B cell (primary cell): ENCODE data around the gene FBXW4. TPM values are rescaled to one million over a fixed set of nuclear protein-coding genes. Genes with fewer than 3 reads are reported as not detected.

ENCODE experiments used
- ATAC-seq: fragments of 200-7000 bp; cut with Tn5 transposase; one replicate; pipeline ENCODE4 v1.10.0; 2021; ENCODE audit warnings: low read depth, mild to moderate bottlenecking, moderate number of reproducible peaks, moderate library complexity
- CTCF ChIA-PET: fragments of 350-600 bp; sonication (Branson Sonifier 250); formaldehyde crosslinking; loops from one replicate; lab custom pipeline; 2021; ENCODE audit warnings: antibody characterized with exemption, inconsistent platforms; lab: Charles Lee
- POLR2A ChIA-PET: fragments of 350-600 bp; sonication (Branson Sonifier 250); formaldehyde crosslinking; loops from one replicate; lab custom pipeline; 2021; ENCODE audit warnings: antibody characterized with exemption; lab: Charles Lee
- DNase-seq: peaks from one replicate; pipeline ENCODE4 v3.0.0; 2013
- H2AFZ ChIP-seq: 2 replicates; pipeline ENCODE4 v1.6.1; 2012; ENCODE audit warnings: mild to moderate bottlenecking, low read depth, low read length; ENCODE audit not compliant: insufficient read depth, poor library complexity, severe bottlenecking
- H3K27ac ChIP-seq, 2 donors: 1 replicate in 1 of 2; 2 replicates in 1 of 2; pipeline ENCODE4 v1.5.1; 2012 to 2013; ENCODE audit warnings: low read length in 2 of 2, mild to moderate bottlenecking in 2 of 2, moderate library complexity in 1 of 2
- H3K27me3 ChIP-seq, 4 experiments: fragments of 200-600 bp in 1 of 4; sonication (generic) in 1 of 4; replicated peaks in 1 of 4; 1 replicate in 2 of 4; 2 replicates in 2 of 4; pipeline versions ENCODE4 v1.6.1 to v1.7.0; 2013 to 2016; ENCODE audit warnings: low read length in 3 of 4, mild to moderate bottlenecking in 2 of 4, mixed read lengths in 1 of 4, moderate library complexity in 1 of 4; ENCODE audit not compliant: insufficient read depth in 4 of 4, control insufficient read depth in 3 of 4; ENCODE audit errors: control extremely low read depth in 1 of 4
- H3K36me3 ChIP-seq, 2 experiments: replicated peaks in 1 of 2; 1 replicate in 1 of 2; 2 replicates in 1 of 2; pipeline versions ENCODE4 v1.6.1 to v1.7.1; 2013; ENCODE audit warnings: low read length in 1 of 2; ENCODE audit not compliant: insufficient read depth in 2 of 2, control insufficient read depth in 1 of 2; ENCODE audit errors: control extremely low read depth in 1 of 2, extremely low read depth in 1 of 2
- H3K4me1 ChIP-seq, 2 donors: fragments of 200-600 bp in 1 of 2; sonication (generic) in 1 of 2; 1 replicate in 1 of 2; 2 replicates in 1 of 2; pipeline versions ENCODE4 v1.5.1 to v1.6.1; 2013 to 2017; ENCODE audit warnings: low read length in 2 of 2; ENCODE audit not compliant: control insufficient read depth in 2 of 2, insufficient read depth in 2 of 2
- H3K4me2 ChIP-seq: replicated peaks from 2 replicates; pipeline ENCODE3; 2012; ENCODE audit warnings: mild to moderate bottlenecking, low read depth, low read length; ENCODE audit not compliant: poor library complexity, severe bottlenecking
- H3K4me3 ChIP-seq, 5 experiments: fragments of 200-600 bp in 1 of 5; sonication (generic) in 1 of 5; 1 replicate in 3 of 5; 2 replicates in 2 of 5; pipeline versions ENCODE4 v1.5.1 to v1.7.0; 2011 to 2016; ENCODE audit warnings: low read length in 4 of 5, mild to moderate bottlenecking in 4 of 5, low read depth in 2 of 5, control low read depth in 1 of 5, moderate library complexity in 1 of 5; ENCODE audit not compliant: insufficient read depth in 1 of 5; ENCODE audit errors: control extremely low read depth in 1 of 5, extremely low read depth in 1 of 5
- H3K79me2 ChIP-seq: fragments of 200-600 bp; sonication (generic); one replicate; pipeline ENCODE4 v1.6.0; 2016; ENCODE audit warnings: low read length; ENCODE audit not compliant: control insufficient read depth, insufficient read depth
- H3K9ac ChIP-seq: fragments of 200-600 bp; sonication (generic); 2 replicates; pipeline ENCODE4 v1.6.1; 2017; ENCODE audit warnings: mild to moderate bottlenecking, low read length, moderate library complexity
- H3K9me3 ChIP-seq, 3 donors: one replicate each; pipeline versions ENCODE4 v1.6.1 to v1.7.1; 2013; ENCODE audit warnings: low read length in 2 of 3; ENCODE audit not compliant: control insufficient read depth in 2 of 3, insufficient read depth in 1 of 3; ENCODE audit errors: control extremely low read depth in 1 of 3
- H4K20me1 ChIP-seq: 2 replicates; pipeline ENCODE4 v1.6.0; 2012; ENCODE audit warnings: mild to moderate bottlenecking, low read length; ENCODE audit not compliant: insufficient read depth, control insufficient read depth, poor library complexity, severe bottlenecking
- H3K27ac Mint-ChIP-seq: one replicate; pipeline ENCODE4 v1.8.0; 2021; ENCODE audit warnings: mixed read lengths
- H3K27me3 Mint-ChIP-seq: one replicate; pipeline ENCODE4 v1.8.0; 2021; ENCODE audit warnings: mixed read lengths
- H3K4me1 Mint-ChIP-seq: one replicate; pipeline ENCODE4 v1.8.0; 2021; ENCODE audit warnings: mixed read lengths
- H3K4me3 Mint-ChIP-seq: one replicate; pipeline ENCODE4 v1.8.0; 2021; ENCODE audit warnings: mixed read lengths
- H3K9me3 Mint-ChIP-seq: one replicate; pipeline ENCODE4 v1.8.0; 2022; ENCODE audit warnings: mixed read lengths; ENCODE audit not compliant: insufficient read depth
- CTCF ChIP-seq: fragments of 200-600 bp; IDR thresholded peaks from one replicate; pipeline ENCODE4 v1.8.0; 2022; ENCODE audit warnings: antibody characterized with exemption, mild to moderate bottlenecking
- EZH2 ChIP-seq: IDR thresholded peaks from 2 replicates; pipeline ENCODE4 v1.6.1; 2012; ENCODE audit warnings: borderline replicate concordance, low read depth, mild to moderate bottlenecking, moderate library complexity, low read length; ENCODE audit not compliant: insufficient read depth, poor library complexity, severe bottlenecking
- WGBS: methylation state at CpG from one replicate; pipeline ENCODE4 v1.1.5; 2013; ENCODE audit warnings: missing lambda C conversion rate; ENCODE audit not compliant: insufficient coverage; 5-methylcytosine and 5-hydroxymethylcytosine counted together
- intact Hi-C: fragments of 100-400 bp; cut with micrococcal nuclease; formaldehyde crosslinking; loops from one replicate; pipeline ENCODE4 v1.10.0; 2022
- polyA plus RNA-seq: library from polyadenylated mRNA; depleted of rRNA; stranded (reverse); fragments of >200 nt; gene quantifications from 2 replicates; pipeline ENCODE4 v1.2.3, GENCODE V29; 2012
- total RNA-seq, 2 donors: library from RNA; stranded (reverse); fragments of 120-200 nt in 1 of 2; gene quantifications; 1 replicate in 1 of 2; 2 replicates in 1 of 2; pipeline versions ENCODE4 v1.2.3 to v1.2.4, GENCODE V29; 2013 to 2022

FBXW4 gene
- total and polyA plus RNA-seq, 2 donors (not counting 1 experiment from before 2014, with no cell fraction given), result 72.9 to 99.6 TPM

GRCh38 chr10:101576211-101576863 is 118.6 kb downstream of the FBXW4 start:
- Histone ChIP-seq H3K4me3 (no peak overlapping the region), H3K4me1 (no peaks in the 10 kb centered on the region), H3K36me3 (peaks cover 0 to 18% of the 10 kb centered on the region in 2 experiments), H3K9ac (no peak overlapping the region), H4K20me1 (no peaks in the 10 kb centered on the region), H3K27ac (no peak overlapping the region), H3K4me2 (no peak overlapping the region), H2AFZ (no peak overlapping the region), H3K79me2 (no peaks in the 10 kb centered on the region), H3K27me3 (no peaks in the 10 kb centered on the region), H3K9me3 (peaks cover 0 to 9% (median 0%) of the 10 kb centered on the region in 3 donors)
- intact Hi-C loops, result no loop called here
- TF ChIP-seq CTCF (no peak), EZH2 (no peak)
- Mint-ChIP-seq H3K9me3 (no peaks in the 10 kb centered on the region), H3K4me3 (no peak overlapping the region), H3K27ac (no peak overlapping the region), H3K27me3 (no peaks in the 10 kb centered on the region), H3K4me1 (no peaks in the 10 kb centered on the region)
- ChIA-PET POLR2A (interaction anchor here (0.6 to 0.7 kb wide), 2 partner anchors 40 to 538 kb away, joined by 3 to 10 read pairs; no protein-coding TSS in a partner anchor), CTCF (interaction anchor here (0.7 to 1.3 kb wide), 5 partner anchors 34 to 1628 kb away, joined by 3 to 7 read pairs (median 4); no protein-coding TSS in a partner anchor)
- ATAC-seq (no peak), DNase-seq (no peak)
- WGBS, result 91% methylated on average over 5 of the region's 7 CpGs

DNA sequence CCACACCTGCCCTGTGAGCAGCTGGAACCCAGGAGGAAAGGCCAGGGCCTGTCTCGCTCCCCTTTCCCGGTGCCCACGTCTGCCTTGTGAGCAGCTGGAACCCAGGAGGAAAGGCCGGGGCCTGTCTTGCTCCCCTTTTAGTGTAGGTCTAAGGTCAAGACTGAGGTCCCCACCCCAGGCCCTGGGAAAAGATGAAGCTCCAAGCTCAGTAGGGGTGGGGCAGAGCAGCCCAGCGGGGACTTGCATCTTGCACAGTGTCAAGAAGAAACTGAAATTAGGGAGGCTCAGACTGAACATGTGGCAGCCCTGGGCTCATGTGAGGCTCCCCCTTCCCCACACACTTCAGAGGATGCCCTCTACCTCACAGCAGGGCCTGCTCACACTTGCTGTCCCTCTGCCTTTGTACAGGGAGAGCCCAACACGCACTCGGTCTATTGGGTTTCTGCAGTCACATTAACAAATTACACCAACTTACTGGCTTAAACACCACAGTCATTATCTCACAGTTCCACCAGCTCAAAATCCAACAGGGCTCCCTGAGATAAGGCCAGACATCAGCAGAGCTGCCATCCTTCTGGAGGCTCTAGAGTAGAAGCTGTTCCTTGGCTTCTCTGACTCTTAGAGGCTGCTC is 119.3 kb downstream of the FBXW4 start:
- Histone ChIP-seq H3K79me2 (no peaks in the 10 kb centered on the region), H3K36me3 (peaks cover 0 to 18% of the 10 kb centered on the region in 2 experiments), H3K27me3 (no peaks in the 10 kb centered on the region), H3K27ac (no peak overlapping the region), H4K20me1 (no peaks in the 10 kb centered on the region), H2AFZ (no peak overlapping the region), H3K9ac (no peak overlapping the region), H3K4me1 (peaks cover 1 to 3% of the 10 kb centered on the region in 2 donors), H3K4me2 (no peak overlapping the region), H3K9me3 (peaks cover 0 to 9% (median 0%) of the 10 kb centered on the region in 3 donors), H3K4me3 (no peak overlapping the region)
- ATAC-seq (no peak), DNase-seq (no peak)
- H3K9me3 Mint-ChIP-seq, result no peaks in the 10 kb centered on the region
- no peak for TF ChIP-seq CTCF
- POLR2A ChIA-PET, result interaction anchor here (0.6 to 0.7 kb wide), 2 partner anchors 39 to 539 kb away, joined by 3 to 10 read pairs; no protein-coding TSS in a partner anchor
- H3K27me3 Mint-ChIP-seq, result no peaks in the 10 kb centered on the region
- H3K4me3 Mint-ChIP-seq, result no peak overlapping the region
- intact Hi-C loops, result no loop called here
- no peaks in the 10 kb centered on the region for H3K4me1 Mint-ChIP-seq
- CTCF ChIA-PET, result interaction anchor here (0.7 to 1.3 kb wide), 3 partner anchors 33 to 1628 kb away, joined by 4 to 7 read pairs (median 6); no protein-coding TSS in a partner anchor
- 90% methylated on average over 7 of the region's 7 CpGs for WGBS
- no peak overlapping the region for H3K27ac Mint-ChIP-seq
